GM18520 (cell line): ENCODE measurements around the gene MBD3L1.

Experiments used
- ATAC-seq: cut with Tn5 transposase; IDR thresholded peaks from one replicate; pipeline ENCODE4 v1.9.1; 2021; ENCODE audit not compliant: unreplicated experiment

MBD3L1 gene

DNA sequence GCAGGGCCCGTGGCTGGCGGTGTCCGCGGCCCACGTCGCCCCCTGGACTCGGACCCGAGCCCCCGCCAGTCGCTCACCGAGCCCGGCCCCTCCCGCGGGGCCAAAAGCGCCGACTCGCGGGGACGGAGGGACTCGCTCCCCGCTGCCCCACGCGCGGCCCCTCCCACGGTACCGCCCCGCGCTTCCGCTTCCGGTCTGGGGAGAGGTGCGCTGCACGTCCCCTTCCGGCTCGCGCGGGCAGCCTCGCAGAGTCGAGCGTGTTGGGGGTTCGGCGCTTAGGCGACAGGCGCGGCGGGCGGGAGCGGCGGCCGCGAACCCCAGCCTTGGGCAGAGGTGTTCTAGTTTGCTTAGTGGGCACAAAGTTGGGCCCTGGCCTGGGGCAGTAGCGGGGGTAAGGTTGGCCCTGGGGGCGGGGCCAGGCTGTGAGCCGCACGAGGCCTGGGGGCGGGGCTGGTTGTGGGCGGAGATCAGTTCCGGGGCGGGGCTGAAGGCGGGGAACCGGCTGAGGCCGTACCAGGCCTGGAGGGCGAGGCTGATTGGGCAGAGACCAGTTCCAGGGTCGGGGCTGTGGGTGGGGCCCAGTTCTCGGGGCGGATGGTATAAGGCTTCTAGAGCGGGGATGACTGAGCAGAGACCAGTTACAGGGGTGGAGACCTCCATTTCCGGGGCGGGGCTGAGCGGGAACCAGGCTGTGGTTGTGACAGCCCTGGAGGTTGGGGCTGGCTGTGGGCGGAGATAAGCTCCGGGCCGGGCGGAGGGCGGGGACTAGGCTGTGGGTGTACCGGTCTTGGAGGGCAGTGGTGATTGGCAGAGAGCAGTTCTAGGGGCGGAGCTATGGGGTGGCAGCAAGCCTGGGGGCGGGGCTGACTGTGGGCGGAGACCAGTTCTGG lies at the start of gene MBD3L1, which contains the start of gene ZNF558:
MBD3L1 (plus strand) TSS at position 246 of the 890 bp plus-strand sequence. CDS start 10,302 bp downstream, outside the sequence.
ZNF558 (minus strand) TSS at position 173 of the 890 bp plus-strand sequence. CDS start 9,645 bp downstream, outside the sequence.
- ATAC-seq = peak; percentile 53

DNA sequence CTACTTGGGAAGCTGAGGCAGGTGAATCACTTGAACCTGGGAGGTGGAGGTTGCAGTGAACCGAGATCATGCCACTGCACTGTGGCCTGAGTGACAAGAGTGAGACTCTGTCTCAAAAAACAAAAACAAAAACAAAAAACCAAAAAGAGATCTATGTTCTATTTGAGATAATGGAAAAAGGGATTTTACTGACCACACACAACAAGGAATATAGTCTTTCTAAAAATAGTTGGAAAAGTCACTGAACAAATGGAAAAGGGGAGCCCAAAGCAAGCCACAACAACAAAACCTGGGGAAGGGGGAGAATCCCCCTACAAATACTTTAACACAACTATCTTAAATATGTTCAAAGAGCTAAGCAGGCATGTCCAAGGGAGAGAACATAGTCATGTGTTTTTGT lies 37.4 kb upstream of the MBD3L1 start:
- ATAC-seq = no peak

DNA sequence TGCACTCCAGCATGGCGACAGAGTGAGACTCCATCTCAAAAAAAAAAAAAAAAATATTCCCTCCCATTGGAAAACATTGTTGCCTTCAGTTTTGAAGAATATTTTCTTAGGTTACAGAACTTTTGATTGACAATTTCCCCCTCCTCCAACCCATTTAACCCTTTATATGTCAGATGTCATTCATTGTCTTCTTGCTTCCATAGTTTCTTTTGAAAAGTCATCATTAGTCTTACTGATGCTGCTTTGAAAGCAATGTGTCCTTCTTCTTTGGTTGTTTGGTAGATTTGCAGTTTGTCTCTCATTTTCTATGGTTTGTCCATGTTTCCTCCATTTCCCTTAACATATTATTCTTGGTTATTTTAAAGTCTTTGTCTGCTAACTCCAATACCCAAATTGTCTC lies 25.5 kb upstream of the MBD3L1 start:
- no peak for ATAC-seq

DNA sequence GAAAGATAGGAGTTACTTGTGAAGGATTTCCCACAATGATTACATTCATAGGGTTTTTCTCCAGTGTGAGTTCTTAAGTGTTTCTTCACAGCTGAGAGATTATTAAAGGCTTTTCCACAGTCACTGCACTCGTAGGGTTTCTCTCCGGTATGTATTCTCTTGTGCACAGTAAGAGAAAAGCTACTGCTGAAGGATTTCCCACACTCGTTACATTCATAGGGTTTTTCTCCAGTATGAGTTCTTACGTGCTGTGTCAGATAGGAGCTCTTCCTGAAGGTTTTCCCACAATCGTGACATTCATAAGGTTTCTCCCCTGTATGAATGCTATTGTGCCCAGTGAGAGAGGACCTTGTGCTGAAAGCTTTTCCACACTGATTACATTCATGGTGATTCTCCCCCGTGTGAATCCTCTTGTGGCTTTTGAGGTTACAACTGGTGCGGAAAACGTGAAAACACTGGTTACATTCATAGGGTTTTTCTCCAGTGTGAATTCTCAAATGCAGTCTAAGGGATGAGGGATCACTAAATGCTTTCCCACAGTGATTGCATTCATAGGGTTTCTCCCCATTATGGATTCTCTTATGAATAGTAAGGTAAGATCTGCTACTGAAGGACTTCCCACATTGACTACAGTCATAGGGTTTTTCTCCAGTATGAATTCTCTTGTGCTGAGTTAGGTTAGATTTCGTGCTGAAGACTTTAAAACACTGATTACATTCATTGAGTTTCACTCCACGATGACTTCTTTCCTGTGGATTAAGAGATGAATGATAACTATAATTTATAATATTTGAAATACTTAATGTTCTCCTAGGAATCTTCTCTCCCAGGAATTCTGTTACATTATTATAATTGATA lies 20.6 kb upstream of the MBD3L1 start:
- no peak for ATAC-seq

DNA sequence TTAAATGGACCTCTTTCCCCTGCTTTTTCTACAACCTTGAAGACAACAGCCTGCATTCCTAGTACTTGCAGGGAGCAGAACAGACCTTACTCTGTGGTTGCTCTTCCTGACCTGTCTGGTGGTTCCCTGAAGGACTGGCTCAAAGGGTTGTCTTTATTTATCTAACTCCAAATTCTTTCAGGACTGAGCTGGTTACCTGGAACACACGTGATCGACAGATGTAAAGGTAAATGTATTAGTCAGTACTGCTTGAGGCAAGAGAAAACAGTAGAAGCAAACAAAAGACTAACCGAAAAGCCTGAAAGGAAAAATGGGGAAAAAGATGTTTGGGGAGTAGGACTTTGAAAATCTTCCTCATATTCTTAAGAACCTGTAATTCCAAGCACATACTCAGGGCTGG lies 18.0 kb upstream of the MBD3L1 start:
- no peak for ATAC-seq

DNA sequence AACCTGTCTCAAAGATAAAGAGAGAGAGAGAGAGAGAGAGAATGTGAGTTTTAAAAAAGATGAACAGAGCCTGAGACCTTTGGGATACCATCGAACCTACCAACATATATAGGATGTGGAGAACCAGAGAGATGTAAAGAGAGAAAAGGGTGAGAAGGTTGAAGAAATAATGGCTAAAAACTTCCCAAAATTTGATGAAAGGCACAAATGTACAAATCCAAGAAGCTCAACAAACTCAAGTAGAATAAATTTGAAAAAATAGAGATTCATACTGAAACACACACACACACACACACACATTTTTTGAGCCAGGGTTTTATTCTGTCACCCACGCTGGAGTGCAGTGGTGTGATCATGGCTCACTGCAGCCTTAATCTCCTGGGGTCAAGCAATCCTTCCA lies 16.4 kb upstream of the MBD3L1 start:
- ATAC-seq = no peak

DNA sequence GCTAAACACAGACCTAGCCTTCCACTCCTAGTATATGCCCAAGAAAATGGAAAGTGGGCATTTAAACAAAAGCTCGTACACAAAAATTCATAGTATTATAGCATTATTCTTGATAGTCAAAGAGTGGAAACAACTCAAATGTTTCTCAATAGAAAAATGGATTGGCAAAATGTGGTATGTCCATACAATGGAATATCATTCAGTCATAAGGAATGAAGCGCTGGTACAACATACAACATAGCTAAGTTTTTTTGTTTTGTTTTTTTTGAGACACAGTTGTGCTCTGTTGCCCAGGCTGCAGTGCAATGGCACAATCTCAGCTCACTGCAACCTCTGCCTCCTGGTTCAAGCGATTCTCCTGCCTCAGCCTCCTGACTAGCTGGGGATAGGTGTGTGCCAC lies 11.9 kb upstream of the MBD3L1 start:
- ATAC-seq = no peak

DNA sequence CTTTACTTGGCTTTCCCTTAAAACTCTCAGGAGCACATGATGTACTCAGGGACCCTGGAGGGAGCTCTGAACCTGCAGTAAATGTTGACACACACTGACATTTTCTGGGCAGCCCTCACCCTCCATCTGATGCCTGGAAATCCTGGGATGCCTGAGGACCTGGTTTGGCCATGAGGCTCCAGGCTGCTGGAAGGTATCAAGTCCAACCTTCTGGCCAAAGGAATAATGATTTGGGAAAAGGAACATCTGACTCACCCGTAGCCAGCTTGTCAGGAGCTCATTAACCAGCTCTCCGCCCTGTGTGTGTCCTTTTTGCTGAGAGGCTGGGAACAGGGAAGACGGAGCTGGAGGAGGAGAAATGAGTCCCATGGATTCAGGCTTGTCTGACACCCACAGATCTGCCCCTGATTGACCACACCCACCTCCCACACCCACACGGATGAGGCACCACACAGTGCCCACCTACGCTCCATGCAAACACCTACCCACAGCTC lies 10.4 kb upstream of the MBD3L1 start:
- no peak for ATAC-seq

DNA sequence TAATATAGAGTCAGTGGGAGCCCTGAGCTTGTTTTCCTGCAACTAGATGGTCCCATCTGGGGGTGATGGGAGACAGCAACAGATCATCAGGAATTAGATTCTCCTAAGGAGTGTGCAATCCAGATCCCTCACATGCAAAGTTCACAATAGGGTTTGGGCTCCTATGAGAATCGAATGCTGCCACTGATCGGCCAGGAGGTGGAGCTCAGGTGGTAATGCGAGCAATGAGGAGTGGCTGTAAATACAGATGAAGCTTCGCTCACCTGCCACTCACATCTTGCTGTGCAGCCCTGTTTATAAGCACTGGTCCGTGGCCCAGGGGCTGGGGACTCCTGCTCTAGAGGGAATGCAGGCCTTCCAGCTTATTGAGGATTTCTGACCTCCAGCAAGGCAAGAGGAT lies 5.8 kb upstream of the MBD3L1 start:
- ATAC-seq = no peak

DNA sequence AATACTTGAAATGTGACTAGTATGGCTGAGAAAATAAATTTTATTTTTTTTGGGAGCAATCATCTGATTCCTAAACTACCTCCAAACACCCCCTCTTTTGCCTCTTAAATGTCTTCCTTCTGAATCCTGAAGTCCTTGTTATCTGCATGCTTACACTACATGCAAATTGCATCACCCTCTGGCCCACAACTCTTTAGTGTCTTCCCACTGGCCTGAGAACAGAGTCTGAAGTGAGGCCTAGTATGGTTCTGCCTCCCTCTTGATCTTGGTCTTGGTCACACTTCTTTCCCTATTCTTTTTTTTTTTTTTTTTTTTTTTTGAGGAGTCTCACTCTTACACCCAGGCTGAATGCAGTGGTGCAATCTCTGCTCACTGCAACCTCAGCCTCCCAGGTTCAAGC lies 4.9 kb upstream of the MBD3L1 start:
- ATAC-seq = no peak

DNA sequence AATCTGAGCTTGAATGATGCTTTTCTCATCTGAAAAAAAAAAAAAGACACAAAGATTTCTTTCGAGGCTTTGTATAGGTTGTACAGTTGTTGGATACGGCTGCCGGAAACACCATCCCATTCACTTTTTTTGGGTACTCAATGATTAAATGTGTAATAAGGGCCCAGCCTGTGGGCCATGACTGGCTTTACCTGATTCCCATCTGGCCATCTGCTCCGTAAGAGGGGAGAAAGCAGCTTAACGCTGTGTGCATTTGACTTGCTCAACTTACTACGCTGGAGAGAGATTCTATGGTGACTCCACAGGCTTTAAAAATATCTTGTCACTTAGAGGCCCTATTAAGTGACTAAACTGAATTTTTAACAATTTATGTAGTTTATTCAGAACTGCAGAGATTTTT lies 804 bp upstream of the MBD3L1 start:
- no peak for ATAC-seq

DNA sequence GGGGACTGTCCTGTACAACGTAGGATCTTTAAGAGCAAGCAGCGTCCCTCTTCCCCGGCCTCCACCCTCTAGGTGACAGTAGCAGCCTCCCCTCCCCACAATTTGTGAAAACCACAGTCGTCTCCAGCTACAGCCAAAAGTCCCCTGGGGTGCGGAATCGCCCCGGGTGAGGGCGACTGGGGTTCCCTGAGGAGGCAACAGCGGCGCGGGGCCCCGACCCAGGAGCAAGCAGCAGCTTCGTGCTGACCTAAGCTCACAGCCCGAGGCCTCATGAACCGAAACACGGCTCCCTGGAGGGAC lies 395 bp upstream of the MBD3L1 start:
- ATAC-seq = peak; percentile 22

DNA sequence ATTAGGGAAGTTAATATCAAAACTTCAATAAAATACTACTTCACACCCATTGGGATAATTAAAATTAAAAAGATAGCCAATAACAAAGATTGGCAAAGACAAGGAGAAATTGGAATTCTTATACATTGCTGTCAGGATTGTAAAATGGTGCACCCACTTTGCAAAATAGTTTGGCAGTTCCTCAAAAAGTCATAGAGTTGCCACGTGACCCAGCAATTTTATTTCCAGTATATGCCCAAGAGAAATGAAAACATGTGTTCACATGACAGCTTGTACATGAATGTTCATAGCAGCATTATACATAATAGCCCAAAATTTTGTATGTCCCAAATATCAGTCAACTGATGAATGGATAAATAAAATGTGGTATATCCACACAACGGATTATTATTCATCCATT lies 3.3 kb downstream of the MBD3L1 start:
- no peak for ATAC-seq

DNA sequence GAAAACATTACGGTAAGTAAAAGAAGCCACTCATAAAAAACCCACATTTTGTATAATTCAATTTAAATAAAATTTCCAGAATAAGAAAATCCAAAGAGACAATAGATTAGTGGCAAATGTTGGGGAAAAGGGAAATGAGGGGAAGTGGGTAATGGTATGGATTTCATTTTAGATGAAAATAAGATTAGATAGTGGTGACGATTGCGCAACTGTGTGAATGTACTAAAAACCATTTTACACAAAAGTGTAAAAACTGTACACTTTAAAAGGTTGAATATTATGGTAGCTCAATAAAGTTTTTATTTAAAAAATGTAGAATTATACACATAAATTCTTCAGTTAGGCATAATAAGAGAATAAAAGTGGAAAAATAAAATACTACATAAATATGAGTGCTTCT lies 3.7 kb downstream of the MBD3L1 start:
- ATAC-seq = no peak

DNA sequence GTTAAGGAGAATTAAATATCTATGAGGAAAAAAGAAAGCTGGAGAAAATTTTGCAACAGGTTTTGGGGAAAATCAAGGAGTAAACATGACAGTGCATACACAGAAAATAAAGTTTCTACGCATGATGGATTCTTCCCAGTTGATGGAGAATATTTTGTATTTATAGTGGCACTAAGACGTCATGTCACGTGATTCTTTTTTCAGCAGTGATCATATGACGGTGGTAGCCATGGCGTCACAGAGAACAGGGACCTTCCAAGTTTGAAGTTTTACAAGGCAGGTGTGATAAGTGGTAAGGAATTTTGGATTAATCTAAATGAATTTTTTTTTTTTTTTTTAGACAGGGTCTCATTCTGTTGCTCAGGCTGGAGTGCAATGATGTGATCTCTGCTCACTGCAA lies 8.5 kb downstream of the MBD3L1 start:
- ATAC-seq = no peak

DNA sequence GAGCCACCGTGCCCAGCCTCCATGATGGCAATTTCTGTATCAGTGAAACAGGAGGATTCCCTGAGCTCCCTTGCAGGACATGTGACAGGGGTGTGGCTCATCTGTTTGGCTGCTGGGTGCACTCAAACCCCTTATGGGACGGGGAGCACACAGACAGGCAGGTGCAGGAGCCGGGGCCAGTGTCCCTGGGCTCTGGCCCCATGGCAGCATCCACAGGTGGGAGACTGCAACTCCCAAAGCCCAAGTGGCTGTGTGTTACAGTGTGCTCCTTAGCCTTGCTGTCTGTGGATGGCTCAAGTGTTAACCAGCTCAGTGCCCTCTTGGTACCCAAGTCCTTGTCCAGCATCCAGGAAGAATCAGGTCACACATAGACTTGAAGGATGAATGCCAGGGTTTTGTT lies 14.6 kb downstream of the MBD3L1 start:
- ATAC-seq = no peak

DNA sequence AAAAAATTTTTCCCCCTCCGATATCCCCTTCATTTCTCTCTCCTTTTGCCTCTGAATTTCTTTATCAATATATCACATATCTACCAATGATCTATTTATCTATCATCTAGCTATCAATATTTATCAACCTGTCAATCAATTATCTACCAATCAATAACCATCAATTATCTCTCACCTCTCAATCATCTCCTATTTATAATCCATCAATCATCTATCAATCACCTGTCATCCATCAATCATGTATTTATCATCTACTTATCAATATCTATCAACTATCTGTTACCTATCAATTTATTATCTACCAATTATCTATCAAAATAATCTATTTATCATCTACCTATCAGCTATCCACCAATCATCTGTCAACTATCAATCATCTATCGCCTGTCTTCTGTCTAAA lies 17.1 kb downstream of the MBD3L1 start:
- ATAC-seq = no peak

DNA sequence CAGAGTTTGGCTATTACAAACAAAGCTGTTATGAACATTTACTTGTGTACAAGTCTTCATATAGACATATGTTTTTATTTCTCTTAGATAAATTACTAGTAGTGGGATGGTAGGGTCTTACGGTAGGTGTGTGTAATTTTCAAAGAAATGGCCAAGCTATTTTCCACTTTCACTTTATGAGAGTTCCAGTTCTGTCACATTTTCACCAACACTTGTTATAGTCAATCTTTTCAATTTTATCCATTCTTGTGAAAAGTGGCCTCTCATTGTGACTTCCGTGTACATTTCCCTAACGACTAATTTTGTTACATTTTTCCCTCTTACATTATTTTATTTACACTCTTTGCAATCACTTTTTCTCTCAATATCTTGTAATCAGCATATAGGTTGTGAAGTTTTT lies 18.3 kb downstream of the MBD3L1 start:
- no peak for ATAC-seq

DNA sequence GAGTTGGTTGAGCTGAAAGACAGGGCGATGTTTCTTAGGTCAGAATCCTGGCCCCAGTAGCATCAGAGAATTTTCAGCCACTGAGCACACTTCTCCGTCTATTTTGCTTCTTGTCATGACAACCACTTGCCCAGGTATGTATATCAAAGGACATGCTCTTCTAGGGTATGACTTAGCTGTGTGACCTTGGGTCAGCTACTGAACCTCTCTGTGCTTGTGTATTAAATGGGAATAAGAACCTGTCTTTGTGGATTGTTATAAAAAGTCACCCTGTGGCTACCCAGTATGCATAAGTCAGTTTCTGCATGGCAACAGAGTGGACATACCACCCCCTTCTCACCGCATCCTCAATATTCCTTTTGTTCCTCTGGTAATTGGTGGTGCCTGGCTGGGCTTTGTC lies 26.1 kb downstream of the MBD3L1 start:
- ATAC-seq = no peak

DNA sequence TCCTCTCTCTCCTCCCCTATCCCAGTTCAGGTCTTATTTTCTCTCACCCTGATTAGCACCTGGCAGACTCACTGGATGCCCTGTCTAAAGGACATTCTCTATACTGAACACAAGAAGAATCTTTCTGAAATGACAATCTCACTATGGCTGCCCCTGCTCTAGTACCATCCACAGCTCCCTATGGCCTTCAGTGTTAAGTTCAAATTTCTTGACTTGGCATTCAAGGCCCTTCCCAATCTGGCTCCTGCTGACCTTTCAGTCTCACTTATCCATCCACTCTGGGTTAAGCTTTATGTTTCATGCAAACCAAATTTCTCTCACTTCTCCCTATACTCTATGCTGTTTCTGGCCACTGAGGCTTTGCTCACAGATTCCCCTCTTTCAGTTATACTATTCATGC lies 34.2 kb downstream of the MBD3L1 start:
- no peak for ATAC-seq

DNA sequence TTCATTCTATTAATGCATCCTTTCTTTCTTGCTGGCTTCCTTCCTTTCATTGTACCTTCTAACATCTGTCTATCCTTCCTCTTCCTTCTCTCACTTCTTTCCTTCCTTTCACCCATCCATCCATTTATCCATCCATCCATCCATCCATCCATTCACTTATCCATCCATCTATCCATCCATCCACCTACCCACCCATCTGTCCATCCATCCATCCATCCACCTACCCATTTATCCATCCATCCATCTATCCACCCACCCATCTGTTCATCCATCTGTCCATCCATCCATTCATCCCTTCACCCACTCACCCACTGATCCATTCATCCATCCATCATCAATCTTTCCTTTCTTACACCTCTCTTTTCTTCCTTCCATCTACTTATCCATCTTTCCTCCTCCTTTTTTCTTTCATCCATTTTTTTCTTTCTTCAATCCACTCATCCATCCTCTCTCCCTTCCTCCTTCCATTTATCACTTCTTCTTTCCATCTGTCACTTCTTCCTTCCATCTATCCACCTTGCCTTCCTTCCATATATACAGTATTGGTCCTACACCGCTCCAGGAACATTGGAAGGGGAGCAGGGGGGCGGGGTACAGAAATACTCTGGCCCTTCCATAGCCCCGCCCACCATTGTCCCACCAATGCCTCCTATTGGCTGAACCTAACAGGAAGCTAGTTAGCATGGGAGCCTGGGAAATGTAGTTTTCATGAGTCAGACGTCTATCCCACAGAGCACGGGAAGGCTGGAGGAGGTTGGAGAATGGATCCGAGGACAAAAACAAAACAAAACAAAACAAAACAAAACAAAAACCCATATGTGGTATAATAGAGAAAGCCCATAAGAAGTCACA lies 45.9 kb downstream of the MBD3L1 start:
- no peak for ATAC-seq
